Daoy (cell line): ENCODE results near the gene PRAC1. TPM values are rescaled to one million over a fixed set of nuclear protein-coding genes. Genes with fewer than 3 reads are reported as not detected.

Source experiments
- DNase-seq: peaks from one replicate; pipeline ENCODE4 v3.0.0-alpha.2; 2015; ENCODE audit warnings: low read depth
- total RNA-seq: library from RNA; depleted of rRNA; stranded (reverse); fragments of >200 nt; shearing (Covaris generic); gene quantifications from 2 replicates; pipeline ENCODE4 v1.2.3, GENCODE V29; 2014; rRNA removed

The PRAC1 gene
- total RNA-seq, 1 experiment from 2014 or later, result not detected

- no peak for DNase-seq
Observed at GRCh38 chr17:48704361-48705248, 17.7 kb downstream of the PRAC1 start.

- DNase-seq, result no peak
Observed at GRCh38 chr17:48701864-48702532, 20.3 kb downstream of the PRAC1 start.

- DNase-seq, result no peak
Observed at GRCh38 chr17:48693178-48693577, 29.1 kb downstream of the PRAC1 start.

- DNase-seq, result no peak
Observed at GRCh38 chr17:48692049-48692448, 30.3 kb downstream of the PRAC1 start.

- DNase-seq, result no peak
Observed at GRCh38 chr17:48690655-48691054, 31.7 kb downstream of the PRAC1 start.

- no peak for DNase-seq
Observed at GRCh38 chr17:48681609-48682008, 40.7 kb downstream of the PRAC1 start.

GRCh38 chr17:48679385-48680096, 42.8 kb downstream of the PRAC1 start:
- DNase-seq, result no peak

- peak; percentile 64 for DNase-seq
Observed at GRCh38 chr17:48678141-48678971, 44.0 kb downstream of the PRAC1 start.

- no peak for DNase-seq
Observed at GRCh38 chr17:48676963-48677558, 45.3 kb downstream of the PRAC1 start.

- DNase-seq, result no peak
Observed at GRCh38 chr17:48672340-48672739, 50.0 kb downstream of the PRAC1 start.

Other genes with a start within 250 kb of the PRAC1 start
- not detected in 2 replicates for gene HOXB1, start 191.5 kb downstream of the PRAC1 start, total RNA-seq
- 1.3 and 15.9 TPM in 2 replicates for gene HOXB2, start 177.4 kb downstream of the PRAC1 start, total RNA-seq
- 0.68 and 2.5 TPM in 2 replicates for gene HOXB4, start 144.2 kb downstream of the PRAC1 start, total RNA-seq
- 1.3 and 3.1 TPM in 2 replicates for gene HOXB3, start 132.3 kb downstream of the PRAC1 start, total RNA-seq
- gene HOXB5, start 128.7 kb downstream of the PRAC1 start, total RNA-seq, result 0.06 TPM in 1 of 2 replicates, not detected in the other
- 2.4 and 6.7 TPM in 2 replicates for gene HOXB6, start 117.5 kb downstream of the PRAC1 start, total RNA-seq
- gene HOXB7, start 111.5 kb downstream of the PRAC1 start, total RNA-seq, result 10.6 and 13.2 TPM in 2 replicates
- gene HOXB8, start 107.2 kb downstream of the PRAC1 start, total RNA-seq, result 6.9 and 12.4 TPM in 2 replicates
- 4.7 and 10.6 TPM in 2 replicates for gene HOXB9, start 96.2 kb downstream of the PRAC1 start, total RNA-seq
- gene PRAC2, start 667 bp upstream of the PRAC1 start, total RNA-seq, result not detected in 2 replicates
- gene HOXB13, start 6.2 kb upstream of the PRAC1 start, total RNA-seq, result 2.5 and 3.2 TPM in 2 replicates
- not detected in 2 replicates for gene TTLL6, start 94.7 kb upstream of the PRAC1 start, total RNA-seq
- gene CALCOCO2, start 108.5 kb upstream of the PRAC1 start, total RNA-seq, result 11.0 and 20.9 TPM in 2 replicates
- 91.6 and 105 TPM in 2 replicates for gene ATP5MC1, start 170.3 kb upstream of the PRAC1 start, total RNA-seq
- gene UBE2Z, start 185.9 kb upstream of the PRAC1 start, total RNA-seq, result 65.3 and 66.0 TPM in 2 replicates
- 43.2 and 64.9 TPM in 2 replicates for gene SNF8, start 222.3 kb upstream of the PRAC1 start, total RNA-seq
- not detected in 2 replicates for gene GIP, start 246.1 kb upstream of the PRAC1 start, total RNA-seq